ENCODE data around the gene CAMK2D. TPM values are rescaled to one million over a fixed set of nuclear protein-coding genes. Genes with fewer than 3 reads are reported as not detected.

CAMK2D gene
- total and polyA plus RNA-seq, 4 donors, result 10.1 to 31.0 (median 25.6) TPM

DNA sequence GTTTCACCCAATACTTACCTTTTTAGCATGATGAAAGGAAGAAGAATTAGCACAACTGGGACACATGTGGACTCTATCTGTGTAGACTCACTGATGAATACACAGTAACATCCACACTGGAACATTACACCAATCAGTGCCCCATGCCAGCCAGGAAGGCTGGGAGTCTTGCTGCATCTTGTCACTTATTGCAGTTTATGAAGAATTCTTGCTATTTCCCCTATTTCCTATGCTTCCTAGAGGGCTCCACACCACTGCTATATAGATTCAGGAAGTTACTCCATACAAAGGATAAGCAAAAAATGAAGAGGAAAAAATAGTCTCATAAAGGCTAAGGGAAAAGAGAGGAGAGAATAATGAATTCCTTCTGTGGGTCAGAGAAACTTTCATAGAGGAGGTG is 201.0 kb downstream of the CAMK2D start:
- H3K4me1 ChIP-seq (ENCODE audit: control insufficient read depth in 4 of 4, insufficient read depth in 4 of 4, low read length in 3 of 4), result peaks cover 0 to 1% (median 0%) of the 10 kb centered on the region in 4 donors
- H3K36me3 ChIP-seq (ENCODE audit: control insufficient read depth in 4 of 4, insufficient read depth in 3 of 4, low read depth in 1 of 4, low read length in 3 of 4), result no peaks in the 10 kb centered on the region
- H3K9me3 ChIP-seq (ENCODE audit: control insufficient read depth in 4 of 4, low read length in 3 of 4), result no peaks in the 10 kb centered on the region
- TF ChIP-seq HNF4A (conservative IDR thresholded peaks at IDR 0.05) (no peak), YY1 (IDR thresholded peaks at IDR 0.05) (no peak), RAD21 (IDR thresholded peaks at IDR 0.05) (no peak), MAX (IDR thresholded peaks at IDR 0.05) (no peak), FOXA1 (IDR thresholded peaks at IDR 0.05) (no peak), ATF3 (IDR thresholded peaks at IDR 0.05) (no peak), GABPA (IDR thresholded peaks at IDR 0.05 in 1 of 2, conservative IDR thresholded peaks at IDR 0.05 in 1 of 2) (no peak), JUND (IDR thresholded peaks at IDR 0.05) (no peak), HNF4G (IDR thresholded peaks at IDR 0.05) (no peak), CTCF (IDR thresholded peaks at IDR 0.05; ENCODE audit: low read depth, low read length, missing input control) (no peak), EGR1 (IDR thresholded peaks at IDR 0.05; ENCODE audit: low read depth in 2 of 2) (no peak), TAF1 (conservative IDR thresholded peaks at IDR 0.05) (no peak), NR2F2 (IDR thresholded peaks at IDR 0.05) (no peak), SP1 (IDR thresholded peaks at IDR 0.05) (no peak), RXRA (IDR thresholded peaks at IDR 0.05) (no peak), FOXA2 (IDR thresholded peaks at IDR 0.05) (no peak)
- TF ChIP-seq, protein P1, sequence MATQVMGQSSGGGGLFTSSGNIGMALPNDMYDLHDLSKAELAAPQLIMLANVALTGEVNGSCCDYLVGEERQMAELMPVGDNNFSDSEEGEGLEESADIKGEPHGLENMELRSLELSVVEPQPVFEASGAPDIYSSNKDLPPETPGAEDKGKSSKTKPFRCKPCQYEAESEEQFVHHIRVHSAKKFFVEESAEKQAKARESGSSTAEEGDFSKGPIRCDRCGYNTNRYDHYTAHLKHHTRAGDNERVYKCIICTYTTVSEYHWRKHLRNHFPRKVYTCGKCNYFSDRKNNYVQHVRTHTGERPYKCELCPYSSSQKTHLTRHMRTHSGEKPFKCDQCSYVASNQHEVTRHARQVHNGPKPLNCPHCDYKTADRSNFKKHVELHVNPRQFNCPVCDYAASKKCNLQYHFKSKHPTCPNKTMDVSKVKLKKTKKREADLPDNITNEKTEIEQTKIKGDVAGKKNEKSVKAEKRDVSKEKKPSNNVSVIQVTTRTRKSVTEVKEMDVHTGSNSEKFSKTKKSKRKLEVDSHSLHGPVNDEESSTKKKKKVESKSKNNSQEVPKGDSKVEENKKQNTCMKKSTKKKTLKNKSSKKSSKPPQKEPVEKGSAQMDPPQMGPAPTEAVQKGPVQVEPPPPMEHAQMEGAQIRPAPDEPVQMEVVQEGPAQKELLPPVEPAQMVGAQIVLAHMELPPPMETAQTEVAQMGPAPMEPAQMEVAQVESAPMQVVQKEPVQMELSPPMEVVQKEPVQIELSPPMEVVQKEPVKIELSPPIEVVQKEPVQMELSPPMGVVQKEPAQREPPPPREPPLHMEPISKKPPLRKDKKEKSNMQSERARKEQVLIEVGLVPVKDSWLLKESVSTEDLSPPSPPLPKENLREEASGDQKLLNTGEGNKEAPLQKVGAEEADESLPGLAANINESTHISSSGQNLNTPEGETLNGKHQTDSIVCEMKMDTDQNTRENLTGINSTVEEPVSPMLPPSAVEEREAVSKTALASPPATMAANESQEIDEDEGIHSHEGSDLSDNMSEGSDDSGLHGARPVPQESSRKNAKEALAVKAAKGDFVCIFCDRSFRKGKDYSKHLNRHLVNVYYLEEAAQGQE (IDR thresholded peaks at IDR 0.05), result no peak
- TF ChIP-seq, protein P2, sequence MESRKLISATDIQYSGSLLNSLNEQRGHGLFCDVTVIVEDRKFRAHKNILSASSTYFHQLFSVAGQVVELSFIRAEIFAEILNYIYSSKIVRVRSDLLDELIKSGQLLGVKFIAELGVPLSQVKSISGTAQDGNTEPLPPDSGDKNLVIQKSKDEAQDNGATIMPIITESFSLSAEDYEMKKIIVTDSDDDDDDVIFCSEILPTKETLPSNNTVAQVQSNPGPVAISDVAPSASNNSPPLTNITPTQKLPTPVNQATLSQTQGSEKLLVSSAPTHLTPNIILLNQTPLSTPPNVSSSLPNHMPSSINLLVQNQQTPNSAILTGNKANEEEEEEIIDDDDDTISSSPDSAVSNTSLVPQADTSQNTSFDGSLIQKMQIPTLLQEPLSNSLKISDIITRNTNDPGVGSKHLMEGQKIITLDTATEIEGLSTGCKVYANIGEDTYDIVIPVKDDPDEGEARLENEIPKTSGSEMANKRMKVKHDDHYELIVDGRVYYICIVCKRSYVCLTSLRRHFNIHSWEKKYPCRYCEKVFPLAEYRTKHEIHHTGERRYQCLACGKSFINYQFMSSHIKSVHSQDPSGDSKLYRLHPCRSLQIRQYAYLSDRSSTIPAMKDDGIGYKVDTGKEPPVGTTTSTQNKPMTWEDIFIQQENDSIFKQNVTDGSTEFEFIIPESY (IDR thresholded peaks at IDR 0.05), result no peak
- no peak overlapping the region for H3K9ac ChIP-seq (ENCODE audit: low read depth in 1 of 2, low read length in 2 of 2)
- H3K4me3 ChIP-seq (ENCODE audit: low read depth in 1 of 3, low read length in 3 of 3), result no peak overlapping the region
- H3K27me3 ChIP-seq (ENCODE audit: control insufficient read depth in 4 of 4, insufficient read depth in 4 of 4, low read length in 3 of 4), result no peaks in the 10 kb centered on the region
- H3K27ac ChIP-seq (ENCODE audit: low read depth in 1 of 2, low read length in 2 of 2), result no peak overlapping the region
- DNase-seq (ENCODE audit: low spot score), result no peak
